Thymus (tissue), 11 donors: Measurements from ENCODE around the gene MCM3AP. TPM values are rescaled to one million over a fixed set of nuclear protein-coding genes. Genes with fewer than 3 reads are reported as not detected.

Experiments
- DNase-seq, 9 donors: peaks; one replicate each; pipeline ENCODE4 v3.0.0-alpha.2; 2013; ENCODE audit warnings: low spot score in 9 of 9, low read depth in 6 of 9, missing footprints in 1 of 9
- H3K27ac ChIP-seq, 2 donors: one replicate each; pipeline ENCODE4 v1.5.1; 2013; ENCODE audit warnings: control low read depth in 1 of 2, low read depth in 1 of 2, low read length in 1 of 2, mild to moderate bottlenecking in 1 of 2, moderate library complexity in 1 of 2
- H3K27me3 ChIP-seq, 2 donors: one replicate each; pipeline ENCODE4 v1.5.1; 2013; ENCODE audit warnings: low read length in 1 of 2; ENCODE audit not compliant: control insufficient read depth in 2 of 2, insufficient read depth in 1 of 2
- H3K36me3 ChIP-seq, 2 donors: one replicate each; pipeline ENCODE4 v1.5.1; 2013; ENCODE audit warnings: low read length in 1 of 2, mild to moderate bottlenecking in 1 of 2, moderate library complexity in 1 of 2; ENCODE audit not compliant: control insufficient read depth in 2 of 2, insufficient read depth in 2 of 2
- H3K4me1 ChIP-seq, 2 donors: one replicate each; pipeline ENCODE4 v1.5.1; 2013; ENCODE audit warnings: low read length in 2 of 2; ENCODE audit not compliant: control insufficient read depth in 2 of 2, insufficient read depth in 2 of 2
- H3K4me3 ChIP-seq, 2 donors: one replicate each; pipeline ENCODE4 v1.5.1; 2013; ENCODE audit warnings: low read length in 2 of 2, control low read depth in 1 of 2, mild to moderate bottlenecking in 1 of 2
- H3K9me3 ChIP-seq, 2 donors: one replicate each; pipeline ENCODE4 v1.5.1; 2013; ENCODE audit warnings: low read length in 1 of 2, mild to moderate bottlenecking in 1 of 2; ENCODE audit not compliant: control insufficient read depth in 2 of 2, insufficient read depth in 1 of 2
- WGBS: extraction: QIAGEN DNeasy Blood & Tissue Kit; methylation state at CpG from one replicate; pipeline ENCODE4 v1.1.7; 2013; 5-methylcytosine and 5-hydroxymethylcytosine counted together
- polyA plus RNA-seq: library from polyadenylated mRNA; stranded (reverse); fragments of 200-250 nt; gene quantifications from one replicate; pipeline ENCODE4 v1.2.3, GENCODE V29; 2013
- total RNA-seq: library from RNA; stranded (reverse); fragments of 120-200 nt; gene quantifications from one replicate; pipeline ENCODE4 v1.2.4, GENCODE V29; 2013
- donor health status: healthy.

Gene MCM3AP
- total and polyA plus RNA-seq, 2 donors = 38.1 to 80.4 TPM

GRCh38 chr21:46266946-46267345 lies 18.5 kb downstream of the MCM3AP start:
- Histone ChIP-seq H3K9me3 (peaks cover 0 to 1% of the 10 kb centered on the region in 2 donors), H3K27me3 (no peaks in the 10 kb centered on the region), H3K4me3 (no peak overlapping the region), H3K36me3 (peaks cover 70 to 83% of the 10 kb centered on the region in 2 donors), H3K27ac (no peak overlapping the region), H3K4me1 (no peaks in the 10 kb centered on the region)
- 98% methylated on average over 19 of the region's 19 CpGs for WGBS
- DNase-seq = no peak

- no peak for DNase-seq
- no peak overlapping the region for H3K27ac ChIP-seq
- peaks cover 70 to 76% of the 10 kb centered on the region in 2 donors for H3K36me3 ChIP-seq
- no peak overlapping the region for H3K4me3 ChIP-seq
- WGBS = 95% methylated on average over 26 of the region's 26 CpGs
- peaks cover 0 to 1% of the 10 kb centered on the region in 2 donors for H3K9me3 ChIP-seq
- H3K27me3 ChIP-seq = no peaks in the 10 kb centered on the region
- no peaks in the 10 kb centered on the region for H3K4me1 ChIP-seq
Measured at GRCh38 chr21:46265736-46266525, 19.5 kb downstream of the MCM3AP start.

GRCh38 chr21:46264690-46265144 lies 20.7 kb downstream of the MCM3AP start:
- no peak overlapping the region for H3K4me3 ChIP-seq
- no peak overlapping the region for H3K27ac ChIP-seq
- no peaks in the 10 kb centered on the region for H3K27me3 ChIP-seq
- WGBS = 97% methylated on average over 13 of the region's 13 CpGs
- peaks cover 0 to 1% of the 10 kb centered on the region in 2 donors for H3K9me3 ChIP-seq
- no peaks in the 10 kb centered on the region for H3K4me1 ChIP-seq
- peaks cover 74 to 76% of the 10 kb centered on the region in 2 donors for H3K36me3 ChIP-seq
- no peak for DNase-seq

- WGBS = 98% methylated on average over 22 of the region's 22 CpGs
- Histone ChIP-seq H3K36me3 (peaks cover 71 to 73% of the 10 kb centered on the region in 2 donors), H3K9me3 (peaks cover 0 to 1% of the 10 kb centered on the region in 2 donors), H3K27me3 (no peaks in the 10 kb centered on the region), H3K27ac (no peak overlapping the region), H3K4me3 (no peak overlapping the region), H3K4me1 (no peaks in the 10 kb centered on the region)
- no peak for DNase-seq
Measured at GRCh38 chr21:46264046-46264689, 21.2 kb downstream of the MCM3AP start.

GRCh38 chr21:46256501-46256994 lies 28.9 kb downstream of the MCM3AP start:
- Histone ChIP-seq H3K4me1 (no peaks in the 10 kb centered on the region), H3K4me3 (no peak overlapping the region), H3K9me3 (no peaks in the 10 kb centered on the region), H3K27ac (no peak overlapping the region), H3K27me3 (no peaks in the 10 kb centered on the region), H3K36me3 (peaks cover 77 to 83% of the 10 kb centered on the region in 2 donors)
- DNase-seq = no peak
- WGBS = 93% methylated on average over 18 of the region's 18 CpGs

GRCh38 chr21:46255758-46256337 lies 29.6 kb downstream of the MCM3AP start:
- no peak overlapping the region for H3K27ac ChIP-seq
- peaks cover 70 to 84% of the 10 kb centered on the region in 2 donors for H3K36me3 ChIP-seq
- WGBS = 99% methylated on average over 6 of the region's 6 CpGs
- no peaks in the 10 kb centered on the region for H3K9me3 ChIP-seq
- no peak overlapping the region for H3K4me3 ChIP-seq
- no peaks in the 10 kb centered on the region for H3K4me1 ChIP-seq
- H3K27me3 ChIP-seq = no peaks in the 10 kb centered on the region
- no peak for DNase-seq

GRCh38 chr21:46255166-46255565 lies 30.2 kb downstream of the MCM3AP start:
- Histone ChIP-seq H3K9me3 (no peaks in the 10 kb centered on the region), H3K4me3 (no peak overlapping the region), H3K27me3 (no peaks in the 10 kb centered on the region), H3K4me1 (no peaks in the 10 kb centered on the region), H3K36me3 (peaks cover 68 to 84% of the 10 kb centered on the region in 2 donors), H3K27ac (no peak overlapping the region)
- no peak for DNase-seq
- 91% methylated on average over 11 of the region's 11 CpGs for WGBS

GRCh38 chr21:46254208-46254975 lies 31.0 kb downstream of the MCM3AP start:
- no peak for DNase-seq
- Histone ChIP-seq H3K36me3 (peaks cover 70 to 86% of the 10 kb centered on the region in 2 donors), H3K4me1 (no peaks in the 10 kb centered on the region), H3K27me3 (no peaks in the 10 kb centered on the region), H3K27ac (no peak overlapping the region), H3K9me3 (no peaks in the 10 kb centered on the region), H3K4me3 (no peak overlapping the region)
- 79% methylated on average over 12 of the region's 12 CpGs for WGBS
